HG03135 (cell line): ENCODE results near the gene INPP4A.

ENCODE experiments used
- ATAC-seq: cut with Tn5 transposase; IDR thresholded peaks from one replicate; pipeline ENCODE4 v1.9.1; 2021; ENCODE audit warnings: mild to moderate bottlenecking, moderate library complexity; ENCODE audit not compliant: unreplicated experiment

The INPP4A gene

GRCh38 chr2:98608116-98608961, 163.7 kb downstream of the INPP4A start, which contains the start of the genes COA5 and UNC50:
Gene COA5, minus strand, starts transcription at chr2:98608512. Its CDS starts 107 bp downstream, at chr2:98608405.
Gene UNC50, plus strand, starts transcription at chr2:98608589. Its CDS starts 1,171 bp downstream, at chr2:98609760.
- ATAC-seq, result peak; percentile 79

- ATAC-seq, result peak; percentile 26
Observed at GRCh38 chr2:98608962-98609604, 164.4 kb downstream of the INPP4A start.

GRCh38 chr2:98614024-98614739, 169.5 kb downstream of the INPP4A start:
- ATAC-seq, result no peak

- no peak for ATAC-seq
Observed at GRCh38 chr2:98615481-98615880, 170.8 kb downstream of the INPP4A start.

- ATAC-seq, result no peak
Observed at GRCh38 chr2:98617149-98617548, 172.5 kb downstream of the INPP4A start.

GRCh38 chr2:98623657-98624056, 179.0 kb downstream of the INPP4A start:
- ATAC-seq, result no peak

GRCh38 chr2:98632351-98632750, 187.7 kb downstream of the INPP4A start:
- no peak for ATAC-seq

- no peak for ATAC-seq
Observed at GRCh38 chr2:98634406-98635092, 189.9 kb downstream of the INPP4A start.

- no peak for ATAC-seq
Observed at GRCh38 chr2:98637401-98638147, 192.9 kb downstream of the INPP4A start.

- no peak for ATAC-seq
Observed at GRCh38 chr2:98643496-98644100, 198.9 kb downstream of the INPP4A start.
